K562 (cell line): ENCODE measurements around the gene STK24. TPM values are rescaled to one million over a fixed set of nuclear protein-coding genes. Genes with fewer than 3 reads are reported as not detected.

ENCODE experiments used
- ATAC-seq: fragments of 200-7000 bp; cut with Tn5 transposase; 3 replicates; pipeline ENCODE4 v1.9.1; 2020; ENCODE audit warnings: moderate library complexity
- BruUV-seq: library from RNA; stranded (reverse); fragments of 400-500 nt; replicated peaks from 2 replicates; lab custom pipeline; 2021; lab: Mats Ljungman, UMichigan
- CTCF ChIA-PET: fragments of 300-600 bp; formaldehyde crosslinking; extraction: SDS; loops from one replicate; lab custom pipeline; 2021; ENCODE audit warnings: low intra/inter-chr PET ratio; lab: Yijun Ruan, JAX
- POLR2A ChIA-PET: fragments of 300-600, 350-650 bp; sonication (Branson Sonifier 250); formaldehyde crosslinking; extraction: SDS; loops from one replicate; lab custom pipeline; 2021; ENCODE audit warnings: antibody characterized with exemption, inconsistent platforms; lab: Yijun Ruan, JAX
- DNase-seq, 4 experiments: peaks; one replicate each; pipeline versions ENCODE4 v3.0.0 to v3.0.0-alpha.2; 2011 to 2018; ENCODE audit warnings: low spot score in 3 of 4, mixed read lengths in 3 of 4; ENCODE audit errors: extremely low read depth in 1 of 4
- FAIRE-seq: peaks from 2 replicates; lab custom pipeline; 2011; peaks lifted over from hg19 to GRCh38; lab: Jason Lieb, UNC
- H2AFZ ChIP-seq: 2 replicates; pipeline ENCODE4 v1.6.0; 2011; ENCODE audit warnings: low read depth, low read length, control low read depth, inconsistent platforms
- H3K27ac ChIP-seq: fragments of 200-600 bp; 3 replicates; pipeline ENCODE4 v1.8.0; 2011; ENCODE audit warnings: low read depth, mild to moderate bottlenecking, control low read depth, inconsistent platforms, low read length, moderate library complexity, mixed read lengths; ENCODE audit errors: extremely low read depth
- H3K27me3 ChIP-seq, 2 experiments: fragments of 300-600 bp in 1 of 2; 2 replicates in 1 of 2; 3 replicates in 1 of 2; pipeline versions ENCODE4 v1.6.0 to v1.8.0; 2011; ENCODE audit warnings: inconsistent platforms in 2 of 2, low read length in 2 of 2, mild to moderate bottlenecking in 1 of 2, mixed read lengths in 1 of 2, moderate library complexity in 1 of 2; ENCODE audit not compliant: control insufficient read depth in 2 of 2, insufficient read depth in 2 of 2
- H3K36me3 ChIP-seq: fragments of 300-600 bp; 3 replicates; pipeline ENCODE4 v1.8.0; 2011; ENCODE audit warnings: mild to moderate bottlenecking, low read length, inconsistent platforms; ENCODE audit not compliant: control insufficient read depth, insufficient read depth
- H3K4me1 ChIP-seq, 2 experiments: fragments of 200-600 bp in 1 of 2; replicated peaks in 1 of 2; 2 replicates in 1 of 2; 3 replicates in 1 of 2; pipeline versions ENCODE4 v1.5.1 to v1.8.0; 2011; ENCODE audit warnings: inconsistent platforms in 2 of 2, low read length in 2 of 2, mild to moderate bottlenecking in 1 of 2, mixed read lengths in 1 of 2, moderate library complexity in 1 of 2; ENCODE audit not compliant: control insufficient read depth in 2 of 2, insufficient read depth in 2 of 2
- H3K4me2 ChIP-seq: 2 replicates; pipeline ENCODE4 v1.6.1; 2011; ENCODE audit warnings: low read length, control low read depth, inconsistent platforms, mixed read lengths; ENCODE audit not compliant: insufficient read depth
- H3K4me3 ChIP-seq: fragments of 200-600 bp; sonication (generic), shearing (Covaris generic); 2 replicates; pipeline ENCODE4 v1.5.1; 2016; ENCODE audit warnings: control low read depth, inconsistent platforms
- H3K79me2 ChIP-seq: fragments of 200-600 bp; 3 replicates; pipeline ENCODE4 v1.8.0; 2011; ENCODE audit warnings: low read length, inconsistent platforms; ENCODE audit not compliant: control insufficient read depth, insufficient read depth
- H3K9ac ChIP-seq, 2 experiments: 2 replicates each; pipeline versions ENCODE4 v1.6.0 to v1.6.1; 2011; ENCODE audit warnings: low read depth in 2 of 2, low read length in 2 of 2, control low read depth in 1 of 2, inconsistent platforms in 1 of 2, mild to moderate bottlenecking in 1 of 2, mixed read lengths in 1 of 2; ENCODE audit not compliant: insufficient read depth in 1 of 2
- H3K9me1 ChIP-seq: one replicate; pipeline ENCODE4 v1.6.0; 2011; ENCODE audit warnings: inconsistent platforms, mild to moderate bottlenecking, low read length, moderate library complexity; ENCODE audit not compliant: control insufficient read depth, insufficient read depth
- H3K9me3 ChIP-seq: replicated peaks from 2 replicates; pipeline ENCODE4 v1.5.1; 2011; ENCODE audit warnings: low read depth, low read length, inconsistent platforms; ENCODE audit not compliant: control insufficient read depth, insufficient read depth
- H4K20me1 ChIP-seq: replicated peaks from 2 replicates; pipeline ENCODE4 v1.6.1; 2011; ENCODE audit warnings: low read length, inconsistent platforms, mixed read lengths; ENCODE audit not compliant: control insufficient read depth, insufficient read depth
- COPS2 ChIP-seq: fragments of 450-650 bp; conservative IDR thresholded peaks from 2 replicates; pipeline ENCODE4 v1.6.1; 2016; ENCODE audit warnings: mild to moderate bottlenecking, moderate library complexity
- E2F5 ChIP-seq: sonication (generic); formaldehyde crosslinking; IDR thresholded peaks from 2 replicates; pipeline ENCODE4 v1.8.0; 2022; ENCODE audit warnings: mild to moderate bottlenecking, missing genetic modification reagents
- HNRNPH1 ChIP-seq: fragments of 200-400 bp; formaldehyde crosslinking; optimal IDR thresholded peaks from 2 replicates; pipeline ENCODE3; 2017; ENCODE audit warnings: low read depth, mild to moderate bottlenecking, low read length, moderate library complexity
- MED1 ChIP-seq: sonication (generic); formaldehyde crosslinking; IDR thresholded peaks from 2 replicates; pipeline ENCODE4 v1.8.1; 2023; ENCODE audit warnings: missing genetic modification reagents, borderline replicate concordance
- NFRKB ChIP-seq: fragments of 450-650 bp; IDR thresholded peaks from 2 replicates; pipeline ENCODE4 v1.6.1; 2016; ENCODE audit warnings: low read depth
- NONO ChIP-seq, 2 experiments: fragments of 200-400 bp in 1 of 2; fragments of 450-650 bp in 1 of 2; formaldehyde crosslinking in 1 of 2; IDR thresholded peaks; 2 replicates each; pipeline ENCODE4 v1.6.1; 2017; ENCODE audit warnings: low read depth in 2 of 2, mild to moderate bottlenecking in 2 of 2, moderate library complexity in 2 of 2, low read length in 1 of 2
- RBM14 ChIP-seq: fragments of 200-400 bp; formaldehyde crosslinking; IDR thresholded peaks from 2 replicates; pipeline ENCODE4 v1.6.1; 2018; ENCODE audit warnings: low read depth, mild to moderate bottlenecking, low read length, moderate library complexity, borderline replicate concordance; ENCODE audit not compliant: insufficient read depth
- XRCC3 ChIP-seq: fragments of 450-650 bp; IDR thresholded peaks from 2 replicates; pipeline ENCODE4 v1.6.1; 2017; ENCODE audit warnings: mild to moderate bottlenecking, moderate library complexity
- ZBED1 ChIP-seq: IDR thresholded peaks from 2 replicates; pipeline ENCODE4 v1.6.1; 2014
- ZC3H4 ChIP-seq: sonication (generic); formaldehyde crosslinking; IDR thresholded peaks from 2 replicates; pipeline ENCODE4 v1.9.0; 2021; ENCODE audit warnings: missing genetic modification reagents, borderline replicate concordance
- ZFP91 ChIP-seq: sonication (generic); formaldehyde crosslinking; IDR thresholded peaks from 2 replicates; pipeline ENCODE4 v1.8.0; 2022; ENCODE audit warnings: mild to moderate bottlenecking, missing genetic modification reagents
- ZNF316 ChIP-seq: fragments of 450-650 bp; IDR thresholded peaks from 2 replicates; pipeline ENCODE4 v1.6.1; 2016
- ZNF766 ChIP-seq: fragments of 200-800 bp; sonication (Bioruptor generic); conservative IDR thresholded peaks from 2 replicates; pipeline ENCODE4 v1.6.1; 2016; ENCODE audit warnings: missing genetic modification characterization, missing compliant biosample characterization
- WGBS: fragments of 100-300 bp; shearing (Covaris generic); methylation state at CpG from one replicate; pipeline ENCODE4 v1.1.6; 2016; ENCODE audit warnings: low coverage, mixed read lengths; ENCODE audit not compliant: insufficient coverage; ENCODE audit errors: missing lambda C conversion rate; 5-methylcytosine and 5-hydroxymethylcytosine counted together
- in situ Hi-C: fragments of 300-500 bp; cut with MboI; formaldehyde crosslinking; loops from 4 replicates; pipeline ENCODE4 v1.15.0; 2018; ENCODE audit warnings: inconsistent platforms, mixed read lengths
- intact Hi-C: fragments of 100-400 bp; cut with micrococcal nuclease; formaldehyde crosslinking; loops from 2 replicates; pipeline ENCODE4 v1.14.2; 2022
- polyA plus RNA-seq, 8 experiments: library from polyadenylated mRNA; depleted of rRNA in 4 of 8; stranded (reverse) in 5 of 8; unstranded in 3 of 8; fragments of >200 nt; fragmentation: Nextera tagmentation in 2 of 8; fragmentation: Illumina TruSeq in 1 of 8; extraction: Ambion mirVana in 2 of 8; extraction: Trizol in 1 of 8; gene quantifications; 2 replicates each; pipeline versions ENCODE4 v1.2.1 to v1.2.3, GENCODE V29; 2011 to 2014; ENCODE audit warnings: inconsistent platforms in 1 of 8, missing spikeins in 1 of 8
- total RNA-seq, 7 experiments: library from RNA; depleted of rRNA in 6 of 7; stranded (reverse); fragments of >200 nt in 6 of 7; fragmentation: Illumina TruSeq in 2 of 7; extraction: Trizol in 2 of 7; gene quantifications; 2 replicates each; pipeline versions ENCODE4 v1.2.1 to v1.2.3, GENCODE V29; 2011 to 2021; ENCODE audit warnings: low replicate concordance in 1 of 7

The STK24 gene
- total and polyA plus RNA-seq, 9 of the 15 experiments (the other 6 are each of a cell fraction or from before 2014, with no cell fraction given), result 3.8 to 78.4 (median 28.2) TPM

GRCh38 chr13:98454389-98454881 is 122.5 kb downstream of the STK24 start:
- POLR2A ChIA-PET, result no interaction called here
- Histone ChIP-seq H4K20me1 (no peaks in the 10 kb centered on the region), H3K4me1 (no peaks in the 10 kb centered on the region), H3K9me1 (no peaks in the 10 kb centered on the region), H3K27ac (no peak overlapping the region), H3K4me2 (no peak overlapping the region), H3K4me3 (no peak overlapping the region), H3K79me2 (no peaks in the 10 kb centered on the region), H3K27me3 (no peaks in the 10 kb centered on the region), H2AFZ (no peak overlapping the region), H3K36me3 (peaks cover 33% of the 10 kb centered on the region; the same call in 2 of the 3 replicates), H3K9ac (no peak overlapping the region), H3K9me3 (no peaks in the 10 kb centered on the region)
- FAIRE-seq (no peak), ATAC-seq (no peak), DNase-seq (no peak)
- intact Hi-C loops (no loop called here), in situ Hi-C loops (no loop called here)
- TF ChIP-seq NFRKB, result no peak
- no peak for TF ChIP-seq ZFP91 (CRISPR knock-in tag)
- TF ChIP-seq HNRNPH1, result no peak
- TF ChIP-seq NONO (IDR thresholded peaks at IDR 0.05; ENCODE audit: low read depth in 2 of 2, low read length in 1 of 2), result no peak
- TF ChIP-seq ZNF316, result no peak
- TF ChIP-seq ZC3H4, result no peak
- TF ChIP-seq XRCC3, result no peak
- no peak for TF ChIP-seq COPS2
- no peak for TF ChIP-seq ZNF766 (CRISPR knock-in tag)
- no peak for TF ChIP-seq MED1 (CRISPR knock-in tag)
- no peak for TF ChIP-seq ZBED1
- TF ChIP-seq E2F5, result no peak
- TF ChIP-seq RBM14, result no peak
- CTCF ChIA-PET, result no interaction called here
- no TSS peak for BruUV-seq
- WGBS, result 38% methylated on average over 7 of the region's 7 CpGs
